H1 (cell line): ENCODE measurements around the gene NXPH1. TPM values are rescaled to one million over a fixed set of nuclear protein-coding genes. Genes with fewer than 3 reads are reported as not detected.

Source experiments
- CTCF ChIA-PET: fragments of 300-600 bp; sonication (Branson Sonifier 250); formaldehyde crosslinking; loops from one replicate; lab custom pipeline; 2021; ENCODE audit not compliant: partially characterized antibody; lab: Charles Lee
- POLR2A ChIA-PET: fragments of 300-600 bp; sonication (Branson Sonifier 250); formaldehyde crosslinking; loops from one replicate; lab custom pipeline; 2021; ENCODE audit warnings: inconsistent platforms; ENCODE audit not compliant: partially characterized antibody; lab: Charles Lee
- DNase-seq, 2 experiments: peaks; one replicate each; pipeline versions ENCODE4 v3.0.0 to v3.0.0-alpha.2; 2010 to 2022; ENCODE audit warnings: low spot score in 2 of 2, low read depth in 1 of 2, mixed read lengths in 1 of 2
- FAIRE-seq: peaks from 2 replicates; lab custom pipeline; 2011; peaks lifted over from hg19 to GRCh38; lab: Jason Lieb, UNC
- H2AFZ ChIP-seq: 2 replicates; pipeline ENCODE4 v1.8.1; 2012; ENCODE audit warnings: low read length, inconsistent platforms
- H2AK5ac ChIP-seq: 2 replicates; pipeline ENCODE4 v1.6.1; 2013; ENCODE audit warnings: low read depth, low read length
- H2BK120ac ChIP-seq: replicated peaks from 2 replicates; pipeline ENCODE3; 2013; ENCODE audit warnings: low read depth, low read length, inconsistent platforms
- H2BK12ac ChIP-seq: 2 replicates; pipeline ENCODE4 v1.6.1; 2013; ENCODE audit warnings: low read depth, low read length
- H2BK15ac ChIP-seq: 2 replicates; pipeline ENCODE4 v1.6.1; 2013; ENCODE audit warnings: low read length
- H2BK20ac ChIP-seq: 2 replicates; pipeline ENCODE4 v1.6.1; 2013; ENCODE audit warnings: low read length
- H2BK5ac ChIP-seq: 2 replicates; pipeline ENCODE4 v1.6.1; 2013; ENCODE audit warnings: low read depth, low read length
- H3K14ac ChIP-seq: 2 replicates; pipeline ENCODE4 v1.6.1; 2013; ENCODE audit warnings: inconsistent platforms; ENCODE audit not compliant: insufficient read length
- H3K18ac ChIP-seq: 2 replicates; pipeline ENCODE4 v1.6.1; 2013; ENCODE audit warnings: low read length; ENCODE audit errors: extremely low read depth
- H3K23ac ChIP-seq: 2 replicates; pipeline ENCODE4 v1.6.1; 2013; ENCODE audit warnings: inconsistent platforms; ENCODE audit not compliant: insufficient read length
- H3K23me2 ChIP-seq: 2 replicates; pipeline ENCODE4 v1.6.1; 2013; ENCODE audit warnings: low read depth, low read length
- H3K27ac ChIP-seq: 2 replicates; pipeline ENCODE4 v1.6.1; 2011; ENCODE audit warnings: low read depth, low read length, inconsistent platforms
- H3K27me3 ChIP-seq, 4 experiments: replicated peaks in 1 of 4; 1 replicate in 1 of 4; 2 replicates in 3 of 4; pipeline versions ENCODE4 v1.6.1 to v1.8.1; 2011 to 2013; ENCODE audit warnings: low read length in 3 of 4, mild to moderate bottlenecking in 3 of 4, inconsistent platforms in 2 of 4, mixed read lengths in 2 of 4, moderate library complexity in 1 of 4; ENCODE audit not compliant: control insufficient read depth in 3 of 4, insufficient read depth in 3 of 4; ENCODE audit errors: extremely low read depth in 1 of 4
- H3K36me3 ChIP-seq, 4 experiments: 2 replicates each; pipeline versions ENCODE4 v1.6.1 to v1.8.1; 2011 to 2013; ENCODE audit warnings: mild to moderate bottlenecking in 4 of 4, low read length in 3 of 4, moderate library complexity in 2 of 4, control low read depth in 1 of 4, inconsistent platforms in 1 of 4; ENCODE audit not compliant: insufficient read depth in 4 of 4, control insufficient read depth in 2 of 4
- H3K4ac ChIP-seq: replicated peaks from 2 replicates; pipeline ENCODE3; 2013; ENCODE audit warnings: low read length, low read depth, mixed read lengths, inconsistent platforms; ENCODE audit not compliant: insufficient read length
- H3K4me1 ChIP-seq, 4 experiments: replicated peaks in 1 of 4; 1 replicate in 1 of 4; 2 replicates in 3 of 4; pipeline versions ENCODE4 v1.6.1 to v1.8.1; 2011 to 2013; ENCODE audit warnings: low read length in 3 of 4, inconsistent platforms in 2 of 4, mixed read lengths in 1 of 4; ENCODE audit not compliant: insufficient read depth in 4 of 4, control insufficient read depth in 3 of 4
- H3K4me2 ChIP-seq, 2 experiments: 2 replicates each; pipeline versions ENCODE4 v1.6.1 to v1.8.1; 2011 to 2013; ENCODE audit warnings: low read depth in 2 of 2, low read length in 2 of 2, control low read depth in 1 of 2, inconsistent platforms in 1 of 2, mild to moderate bottlenecking in 1 of 2; ENCODE audit not compliant: insufficient read depth in 1 of 2
- H3K4me3 ChIP-seq, 4 experiments: fragments of 200-600, 300-600 bp in 1 of 4; sonication (generic), shearing (Covaris generic), sonication (Bioruptor Twin) in 1 of 4; 2 replicates each; pipeline versions ENCODE4 v1.5.1 to v1.8.1; 2011 to 2016; ENCODE audit warnings: low read length in 4 of 4, low read depth in 3 of 4, control low read depth in 2 of 4, inconsistent platforms in 2 of 4, mild to moderate bottlenecking in 2 of 4, mixed read lengths in 1 of 4, moderate library complexity in 1 of 4; ENCODE audit not compliant: insufficient read depth in 2 of 4; ENCODE audit errors: extremely low read depth in 1 of 4
- H3K56ac ChIP-seq: replicated peaks from 2 replicates; pipeline ENCODE3; 2013; ENCODE audit warnings: low read depth, mild to moderate bottlenecking, mixed read lengths, low read length, inconsistent platforms; ENCODE audit not compliant: insufficient read length
- H3K79me1 ChIP-seq: 2 replicates; pipeline ENCODE4 v1.6.1; 2013; ENCODE audit warnings: low read depth, low read length, control low read depth
- H3K79me2 ChIP-seq, 2 experiments: 2 replicates each; pipeline versions ENCODE4 v1.6.1 to v1.8.1; 2012 to 2013; ENCODE audit warnings: low read length in 2 of 2, mild to moderate bottlenecking in 2 of 2, inconsistent platforms in 1 of 2; ENCODE audit not compliant: insufficient read depth in 2 of 2, control insufficient read depth in 1 of 2
- H3K9ac ChIP-seq, 4 experiments: replicated peaks in 1 of 4; 1 replicate in 1 of 4; 2 replicates in 3 of 4; pipeline versions ENCODE4 v1.6.1 to v1.8.1; 2011 to 2013; ENCODE audit warnings: low read depth in 3 of 4, low read length in 3 of 4, control low read depth in 2 of 4, mild to moderate bottlenecking in 2 of 4, moderate library complexity in 2 of 4, inconsistent platforms in 1 of 4; ENCODE audit errors: extremely low read depth in 1 of 4
- H3K9me3 ChIP-seq, 2 experiments: 2 replicates each; pipeline versions ENCODE4 v1.6.1 to v1.8.1; 2012 to 2013; ENCODE audit warnings: mild to moderate bottlenecking in 2 of 2, moderate library complexity in 2 of 2, control low read depth in 1 of 2, inconsistent platforms in 1 of 2, low read depth in 1 of 2, low read length in 1 of 2, mixed read lengths in 1 of 2; ENCODE audit not compliant: insufficient read depth in 2 of 2
- H4K20me1 ChIP-seq, 2 experiments: replicated peaks in 1 of 2; 2 replicates each; pipeline versions ENCODE3 to v1.8.1; 2011 to 2013; ENCODE audit warnings: inconsistent platforms in 2 of 2, low read length in 2 of 2, mild to moderate bottlenecking in 1 of 2; ENCODE audit not compliant: insufficient read depth in 2 of 2, control insufficient read depth in 1 of 2
- H4K5ac ChIP-seq: 2 replicates; pipeline ENCODE4 v1.6.1; 2013; ENCODE audit warnings: low read length, low read depth, mixed read lengths, inconsistent platforms; ENCODE audit not compliant: insufficient read length
- H4K8ac ChIP-seq: 2 replicates; pipeline ENCODE4 v1.8.0; 2013; ENCODE audit warnings: mild to moderate bottlenecking, moderate library complexity, low read length, inconsistent platforms; ENCODE audit not compliant: insufficient read depth; ENCODE audit errors: extremely low read depth
- H4K91ac ChIP-seq: replicated peaks from 2 replicates; pipeline ENCODE3; 2013; ENCODE audit warnings: low read length, mixed read lengths, inconsistent platforms; ENCODE audit not compliant: insufficient read length
- CHD1 ChIP-seq: IDR thresholded peaks from 2 replicates; pipeline ENCODE4 v1.6.1; 2012; ENCODE audit warnings: low read depth, low read length, improper control_type of control experiment
- CTBP2 ChIP-seq: IDR thresholded peaks from 2 replicates; pipeline ENCODE4 v1.7.0; 2011; ENCODE audit warnings: borderline replicate concordance, mild to moderate bottlenecking, moderate library complexity, mixed read lengths, low read length; ENCODE audit not compliant: insufficient read depth, insufficient read length
- FOSL1 ChIP-seq: IDR thresholded peaks from 2 replicates; pipeline ENCODE4 v1.6.1; 2011; ENCODE audit warnings: mild to moderate bottlenecking, low read depth, low read length, moderate library complexity; ENCODE audit not compliant: insufficient read depth
- JUND ChIP-seq: IDR thresholded peaks from 2 replicates; pipeline ENCODE4 v1.6.1; 2011; ENCODE audit warnings: mild to moderate bottlenecking, improper control_type of control experiment, low read length
- NANOG ChIP-seq: IDR thresholded peaks from 2 replicates; pipeline ENCODE4 v1.6.1; 2011; ENCODE audit warnings: low read length, low read depth, mild to moderate bottlenecking, inconsistent platforms; ENCODE audit not compliant: insufficient read depth, poor library complexity, severe bottlenecking
- TCF12 ChIP-seq: IDR thresholded peaks from 2 replicates; pipeline ENCODE4 v1.6.1; 2011; ENCODE audit warnings: low read depth, mild to moderate bottlenecking, low read length
- WGBS, 2 experiments: shearing (Covaris generic) in 1 of 2; methylation state at CpG; one replicate each; pipeline versions ENCODE4 v1.1.6 to v1.1.7; 2013 to 2015; ENCODE audit warnings: low lambda C conversion rate in 2 of 2, mixed read lengths in 2 of 2, inconsistent platforms in 1 of 2, low coverage in 1 of 2, missing lambda C conversion rate in 1 of 2; ENCODE audit not compliant: insufficient replicate concordance in 2 of 2, insufficient coverage in 1 of 2, insufficient read length in 1 of 2; ENCODE audit errors: extremely low coverage in 1 of 2, missing lambda C conversion rate in 1 of 2; 5-methylcytosine and 5-hydroxymethylcytosine counted together
- polyA plus RNA-seq, 7 experiments: library from polyadenylated mRNA; depleted of rRNA in 3 of 7; stranded (reverse) in 5 of 7; unstranded in 2 of 7; fragments of >200 nt in 5 of 7; fragments of 200-250 nt in 2 of 7; gene quantifications; 1 replicate in 5 of 7; 2 replicates in 1 of 7; 4 replicates in 1 of 7; pipeline versions ENCODE4 v1.2.1 to v1.2.3, GENCODE V29; 2011 to 2013; ENCODE audit warnings: missing spikeins in 2 of 7, mixed read lengths in 2 of 7
- total RNA-seq: library from RNA; stranded (reverse); fragmentation: NEBNext Ultra II Directional; extraction: Animal tissue kit (Norgen Biotek cat#: 25700); gene quantifications from 2 replicates; pipeline ENCODE4 v1.2.1, GENCODE V29; 2021

The NXPH1 gene
- total and polyA plus RNA-seq, 2 of the 8 experiments (the other 6 are each of a cell fraction or from before 2014, with no cell fraction given), result 0.14 to 1.0 TPM

DNA sequence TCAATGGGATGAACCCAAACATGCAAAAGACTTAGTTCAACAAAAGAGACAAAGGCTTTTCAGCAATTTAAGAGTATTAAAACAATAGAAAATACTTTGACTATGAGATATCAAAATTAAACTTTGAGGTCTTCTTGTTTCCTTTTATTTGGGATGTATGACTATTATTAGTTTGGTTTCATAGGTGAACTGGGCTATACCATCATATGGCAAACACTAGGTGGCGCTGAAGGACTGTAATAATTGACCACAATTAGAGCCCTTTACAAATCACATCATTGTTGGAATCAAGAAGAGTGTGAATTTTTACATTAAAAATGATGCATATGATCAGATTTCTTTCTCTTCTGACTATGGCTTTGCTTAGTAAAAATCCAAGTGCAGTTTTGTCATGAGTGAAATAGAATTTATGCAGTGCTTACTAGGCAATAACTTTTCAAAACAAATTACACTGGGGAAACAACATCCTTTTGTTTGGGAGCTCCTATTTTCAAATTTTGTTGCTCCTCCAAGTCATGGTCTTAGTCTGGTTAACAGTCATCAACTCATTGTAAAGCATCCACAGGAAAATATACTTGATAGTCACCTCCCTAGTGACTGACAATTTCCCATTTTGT lies 14.7 kb upstream of the NXPH1 start:
- Histone ChIP-seq H3K9me3 (no peaks in the 10 kb centered on the region), H3K9ac (no peak overlapping the region), H2BK20ac (no peak overlapping the region), H4K8ac (no peak overlapping the region), H2AK5ac (no peak overlapping the region), H3K56ac (no peak overlapping the region), H2BK12ac (no peak overlapping the region), H3K23ac (no peak overlapping the region), H3K23me2 (no peaks in the 10 kb centered on the region; the same call in 1 of the 2 replicates), H3K14ac (no peak overlapping the region), H3K4ac (no peak overlapping the region), H2BK120ac (no peak overlapping the region), H4K91ac (no peak overlapping the region), H3K4me1 (no peaks in the 10 kb centered on the region), H3K4me3 (no peak overlapping the region), H2BK15ac (no peak overlapping the region), H3K27ac (no peak overlapping the region), H3K79me2 (no peaks in the 10 kb centered on the region), H3K4me2 (no peak overlapping the region), H4K20me1 (no peaks in the 10 kb centered on the region), H3K36me3 (no peaks in the 10 kb centered on the region), H3K27me3 (no peaks in the 10 kb centered on the region), H3K18ac (no peak overlapping the region), H2BK5ac (no peak overlapping the region), H4K5ac (no peak overlapping the region), H3K79me1 (no peaks in the 10 kb centered on the region), H2AFZ (0 out of 2 replicates have a peak overlapping the region, but pooled peaks have one; percentile 60)
- WGBS, 2 experiments, result 0% methylated on average over 1 of the region's 1 CpG; no CpG with 5 or more reads in 1 of the 2 experiments
- ChIA-PET CTCF (interaction anchor here (0.5 to 3.7 kb wide), 21 partner anchors 8 to 1993 kb away, joined by 3 to 25 read pairs (median 4); partner anchors contain the start of gene NXPH1), POLR2A (interaction anchor here (0.7 kb wide), 1 partner anchor 17 kb away, joined by 3 read pairs; no protein-coding TSS in a partner anchor)
- FAIRE-seq (peak; percentile 86), DNase-seq (peak in 1 of 2 experiments; percentile 67)
- TF ChIP-seq CHD1 (no peak), NANOG (no peak), FOSL1 (no peak), JUND (no peak), CTBP2 (no peak), TCF12 (no peak)
